Pancreas (tissue), 10 donors: ENCODE data around the gene SPAG16. TPM values are rescaled to one million over a fixed set of nuclear protein-coding genes. Genes with fewer than 3 reads are reported as not detected.

Experiments
- ATAC-seq, 4 donors: fragments of 200-7000 bp; cut with Tn5 transposase; one replicate each; pipeline versions ENCODE4 v1.8.0 to v1.9.1; 2020; ENCODE audit warnings: mild to moderate bottlenecking in 4 of 4, moderate library complexity in 4 of 4
- DNase-seq, 6 donors: peaks; one replicate each; pipeline ENCODE4 v3.0.0-alpha.2; 2020
- FAIRE-seq: peaks from 2 replicates; lab custom pipeline; 2012; peaks lifted over from hg19 to GRCh38; lab: Jason Lieb, UNC
- H3K27ac ChIP-seq, 4 donors: fragments of 200-600 bp; sonication (generic); 1 replicate in 3 of 4; 2 replicates in 1 of 4; pipeline versions ENCODE4 v1.5.0 to v1.8.0; 2020
- H3K27me3 ChIP-seq, 4 donors: fragments of 200-600 bp; one replicate each; pipeline ENCODE4 v1.8.0; 2021
- H3K36me3 ChIP-seq, 3 donors: fragments of 200-600 bp; sonication (generic) in 1 of 3; one replicate each; pipeline versions ENCODE4 v1.5.0 to v1.8.0; 2020 to 2021
- H3K4me1 ChIP-seq, 3 donors: fragments of 200-600 bp; one replicate each; pipeline ENCODE4 v1.8.0; 2021
- H3K4me3 ChIP-seq, 4 donors: fragments of 200-600 bp; sonication (generic) in 2 of 4; one replicate each; pipeline versions ENCODE4 v1.5.0 to v1.8.0; 2020 to 2021
- H3K9me3 ChIP-seq, 4 donors: fragments of 200-600 bp; one replicate each; pipeline ENCODE4 v1.8.0; 2021
- WGBS, 2 donors: extraction: QIAGEN DNeasy Blood & Tissue Kit; methylation state at CpG; one replicate each; pipeline ENCODE4 v1.1.7; 2013; 5-methylcytosine and 5-hydroxymethylcytosine counted together
- intact Hi-C, 3 donors: fragments of 100-400 bp; cut with DNase I; formaldehyde crosslinking; loops; one replicate each; pipeline versions ENCODE4 v1.11.1 to v1.14.2; 2022
- polyA plus RNA-seq, 2 donors: library from polyadenylated mRNA; stranded (reverse); fragments of 200-250 nt; gene quantifications; one replicate each; pipeline ENCODE4 v1.2.3, GENCODE V29; 2013
- total RNA-seq, 6 donors: library from RNA; stranded (reverse); fragmentation: NEBNext Ultra II Directional in 4 of 6; extraction: Animal tissue kit (Norgen Biotek cat#: 25700) in 4 of 6; gene quantifications; one replicate each; pipeline versions ENCODE4 v1.2.1 to v1.2.4, GENCODE V29; 2021 to 2023
- TF ChIP-seq, protein P1 (sequence below), 4 donors: fragments of 200-600 bp; sonication (generic) in 3 of 4; IDR thresholded peaks; one replicate each; pipeline versions ENCODE4 v1.5.0 to v1.8.0; 2021; ENCODE audit warnings: antibody characterized with exemption in 4 of 4
- donor health status: healthy with polysubstance abuse.
- donor health status: DM: no; HTN: no; CAD: no; lungs with moderate emphysema.
- donor health status: DM: no; HTN: no; CAD: no.
- donor health status: control.
- donor health status: control.
- donor health status: Bipolar disorder and iron deficiency.
- donor health status: DM: yes; HTN: yes; CAD: no.
- donor health status: DM: no; HTN: no; CAD: no.
- donor health status: DM: no; HTN: no; CAD: no.
- donor health status: DM: yes; HTN: yes; CAD: no.

The SPAG16 gene
- total and polyA plus RNA-seq, 8 donors, result 9.7 to 25.7 (median 11.7) TPM

DNA sequence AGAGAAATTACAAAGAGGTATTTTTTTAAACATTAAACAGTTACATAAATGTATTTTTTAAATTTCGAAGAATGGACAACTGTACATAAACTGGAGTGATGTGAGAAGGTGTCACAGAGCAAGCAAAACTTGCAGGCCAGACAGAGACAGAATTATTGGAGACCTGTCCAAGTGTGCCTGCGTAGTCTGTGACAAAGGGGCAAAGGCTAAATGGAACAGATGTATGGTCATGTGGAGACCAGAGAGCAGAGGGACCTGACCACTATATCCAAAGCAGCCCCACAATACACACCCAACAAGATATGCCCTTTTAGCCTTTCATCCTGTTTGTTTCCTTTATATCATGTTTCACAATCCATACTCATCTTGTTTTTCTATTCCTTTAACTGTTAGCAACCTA is 901.3 kb downstream of the SPAG16 start:
- Histone ChIP-seq H3K4me3 (no peak overlapping the region), H3K27me3 (no peaks in the 10 kb centered on the region), H3K27ac (no peak overlapping the region), H3K9me3 (no peaks in the 10 kb centered on the region), H3K36me3 (no peaks in the 10 kb centered on the region), H3K4me1 (no peaks in the 10 kb centered on the region)
- intact Hi-C loops, result no loop called here
- no peak for FAIRE-seq
- no peak for ATAC-seq
- DNase-seq, result no peak
- TF ChIP-seq, protein P1, sequence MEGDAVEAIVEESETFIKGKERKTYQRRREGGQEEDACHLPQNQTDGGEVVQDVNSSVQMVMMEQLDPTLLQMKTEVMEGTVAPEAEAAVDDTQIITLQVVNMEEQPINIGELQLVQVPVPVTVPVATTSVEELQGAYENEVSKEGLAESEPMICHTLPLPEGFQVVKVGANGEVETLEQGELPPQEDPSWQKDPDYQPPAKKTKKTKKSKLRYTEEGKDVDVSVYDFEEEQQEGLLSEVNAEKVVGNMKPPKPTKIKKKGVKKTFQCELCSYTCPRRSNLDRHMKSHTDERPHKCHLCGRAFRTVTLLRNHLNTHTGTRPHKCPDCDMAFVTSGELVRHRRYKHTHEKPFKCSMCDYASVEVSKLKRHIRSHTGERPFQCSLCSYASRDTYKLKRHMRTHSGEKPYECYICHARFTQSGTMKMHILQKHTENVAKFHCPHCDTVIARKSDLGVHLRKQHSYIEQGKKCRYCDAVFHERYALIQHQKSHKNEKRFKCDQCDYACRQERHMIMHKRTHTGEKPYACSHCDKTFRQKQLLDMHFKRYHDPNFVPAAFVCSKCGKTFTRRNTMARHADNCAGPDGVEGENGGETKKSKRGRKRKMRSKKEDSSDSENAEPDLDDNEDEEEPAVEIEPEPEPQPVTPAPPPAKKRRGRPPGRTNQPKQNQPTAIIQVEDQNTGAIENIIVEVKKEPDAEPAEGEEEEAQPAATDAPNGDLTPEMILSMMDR (IDR thresholded peaks at IDR 0.05), result no peak
- WGBS, 2 donors, result 71 to 75% methylated on average over 2 of the region's 2 CpGs

DNA sequence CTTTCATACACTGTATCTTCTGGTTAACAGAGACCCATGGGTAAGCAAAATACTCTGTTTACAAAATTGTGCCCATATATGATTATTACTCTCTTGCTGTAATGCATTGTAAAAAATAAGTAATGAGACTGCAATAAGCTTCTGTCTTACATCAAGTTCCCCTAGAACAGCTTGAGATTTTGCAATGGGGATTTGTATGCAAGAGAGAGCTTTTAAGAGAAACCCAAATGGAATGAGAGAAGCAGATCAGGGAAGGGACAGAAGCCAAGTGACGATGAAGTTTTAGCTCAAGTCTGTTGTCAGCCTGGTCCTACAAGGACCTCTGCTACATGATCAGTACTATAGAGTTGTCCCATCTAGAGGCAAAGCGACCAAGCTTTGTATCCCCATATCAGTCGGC is 908.4 kb downstream of the SPAG16 start:
- Histone ChIP-seq H3K4me3 (no peak overlapping the region), H3K9me3 (no peaks in the 10 kb centered on the region), H3K4me1 (no peaks in the 10 kb centered on the region), H3K27me3 (no peaks in the 10 kb centered on the region), H3K36me3 (no peaks in the 10 kb centered on the region), H3K27ac (no peak overlapping the region)
- FAIRE-seq (no peak), ATAC-seq (no peak), DNase-seq (no peak)
- intact Hi-C loops, result no loop called here
- TF ChIP-seq, protein P1 (IDR thresholded peaks at IDR 0.05), result no peak
- 74 to 78% methylated on average over 3 of the region's 3 CpGs for WGBS, 2 donors

DNA sequence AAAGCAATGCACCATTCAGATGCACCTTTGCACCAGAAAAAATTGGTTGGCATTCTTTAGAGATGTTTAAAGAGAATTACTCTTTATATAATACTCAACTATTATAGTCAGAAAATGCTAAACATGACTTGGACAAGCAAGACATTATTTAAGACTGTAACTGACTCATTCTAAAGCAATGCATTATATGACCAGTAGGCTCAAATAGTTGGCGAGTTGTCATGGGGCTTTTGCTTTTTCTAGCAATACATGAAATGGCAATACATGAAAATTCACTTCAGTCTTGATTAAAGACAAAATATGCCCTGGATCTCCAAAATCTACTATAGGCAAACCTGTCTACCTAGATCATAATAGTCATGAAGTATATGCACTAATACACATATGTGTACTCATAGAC is 909.7 kb downstream of the SPAG16 start:
- Histone ChIP-seq H3K4me1 (no peaks in the 10 kb centered on the region), H3K36me3 (no peaks in the 10 kb centered on the region), H3K27ac (no peak overlapping the region), H3K27me3 (no peaks in the 10 kb centered on the region), H3K4me3 (no peak overlapping the region), H3K9me3 (no peaks in the 10 kb centered on the region)
- intact Hi-C loops, result no loop called here
- TF ChIP-seq, protein P1 (IDR thresholded peaks at IDR 0.05), result no peak
- no peak for ATAC-seq
- no peak for FAIRE-seq
- WGBS, 2 donors, result 65 to 72% methylated on average over 1 of the region's 1 CpG
- DNase-seq, result no peak

DNA sequence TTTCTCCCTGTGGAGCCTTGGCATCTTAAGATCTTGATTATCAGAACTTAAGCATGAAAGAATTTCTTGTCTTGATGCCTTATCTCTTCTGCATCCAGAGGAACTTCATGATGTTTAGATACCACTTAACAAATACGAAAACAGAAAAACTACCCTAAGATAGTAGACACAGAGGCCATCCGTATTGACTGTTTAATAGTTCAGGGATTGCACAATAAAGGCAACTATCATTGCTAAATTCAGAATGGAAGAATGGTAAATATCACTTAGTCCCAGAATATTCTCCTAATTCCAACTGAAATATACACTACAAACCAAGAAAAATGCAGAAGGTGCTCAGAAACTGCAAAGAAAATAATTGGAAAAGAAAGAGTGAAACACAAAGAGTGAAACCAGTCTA is 912.0 kb downstream of the SPAG16 start:
- Histone ChIP-seq H3K27ac (no peak overlapping the region), H3K9me3 (no peaks in the 10 kb centered on the region), H3K4me3 (no peak overlapping the region), H3K36me3 (no peaks in the 10 kb centered on the region), H3K4me1 (no peaks in the 10 kb centered on the region), H3K27me3 (no peaks in the 10 kb centered on the region)
- ATAC-seq (no peak), FAIRE-seq (no peak), DNase-seq (no peak)
- WGBS, 2 donors, result 49 to 71% methylated on average over 2 of the region's 2 CpGs
- intact Hi-C loops, result no loop called here
- TF ChIP-seq, protein P1 (IDR thresholded peaks at IDR 0.05), result no peak

DNA sequence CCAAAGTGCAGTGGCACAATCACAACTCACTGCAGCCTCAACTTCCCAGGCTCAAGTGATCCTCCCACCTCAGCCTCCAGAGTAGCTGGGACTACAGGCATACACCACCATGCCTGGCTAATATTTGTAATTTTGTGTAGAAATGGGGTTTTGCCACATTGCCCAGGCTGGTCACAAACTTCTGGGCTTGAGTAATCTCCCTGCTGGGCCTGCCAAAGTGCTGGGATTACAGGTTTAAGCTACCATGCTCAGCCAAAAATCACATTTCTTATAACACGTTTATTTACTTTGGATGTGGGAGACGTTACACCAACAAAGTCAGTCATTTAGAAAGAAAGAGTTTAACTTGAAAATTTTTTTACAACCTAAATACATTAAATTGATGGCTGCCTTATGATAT is 917.6 kb downstream of the SPAG16 start:
- 39 to 49% methylated on average over 2 of the region's 2 CpGs for WGBS, 2 donors
- intact Hi-C loops, result no loop called here
- ATAC-seq, result no peak

More for the DNA sequence above, 917.6 kb downstream of the SPAG16 start:
- FAIRE-seq (no peak), DNase-seq (no peak)
- Histone ChIP-seq H3K36me3 (no peaks in the 10 kb centered on the region), H3K27ac (no peak overlapping the region), H3K4me1 (no peaks in the 10 kb centered on the region), H3K4me3 (no peak overlapping the region), H3K9me3 (no peaks in the 10 kb centered on the region), H3K27me3 (no peaks in the 10 kb centered on the region)
- TF ChIP-seq, protein P1 (IDR thresholded peaks at IDR 0.05), result no peak
